ENCODE results near the gene GPR143.

- TF ChIP-seq CTCF (IDR thresholded peaks at IDR 0.05; ENCODE audit: borderline replicate concordance, extremely low read depth, low read length, poor library complexity, severe bottlenecking), result no peak
- TF ChIP-seq EZH2 (IDR thresholded peaks at IDR 0.05; ENCODE audit: borderline replicate concordance, low read depth, low read length, severe bottlenecking), result no peak
Measured at GRCh38 chrX:9794495-9794894, 28.8 kb upstream of the GPR143 start.
